WI38 (cell line): ENCODE results near the gene INTS11.
"Not testable (repeated sequence)": the region's sequence is repeated elsewhere in the genome, so short reads cannot be mapped to it uniquely, and the experiment has no call there.

ENCODE experiments used
- H3K4me3 ChIP-seq: 2 replicates; pipeline ENCODE4 v1.5.1; 2011; ENCODE audit warnings: low read depth, mild to moderate bottlenecking, control low read depth, low read length
- TF ChIP-seq, protein P1 (sequence below): IDR thresholded peaks from 2 replicates; pipeline ENCODE4 v1.5.1; 2012; ENCODE audit warnings: low read depth, mild to moderate bottlenecking, control low read depth, low read length

Gene INTS11

DNA sequence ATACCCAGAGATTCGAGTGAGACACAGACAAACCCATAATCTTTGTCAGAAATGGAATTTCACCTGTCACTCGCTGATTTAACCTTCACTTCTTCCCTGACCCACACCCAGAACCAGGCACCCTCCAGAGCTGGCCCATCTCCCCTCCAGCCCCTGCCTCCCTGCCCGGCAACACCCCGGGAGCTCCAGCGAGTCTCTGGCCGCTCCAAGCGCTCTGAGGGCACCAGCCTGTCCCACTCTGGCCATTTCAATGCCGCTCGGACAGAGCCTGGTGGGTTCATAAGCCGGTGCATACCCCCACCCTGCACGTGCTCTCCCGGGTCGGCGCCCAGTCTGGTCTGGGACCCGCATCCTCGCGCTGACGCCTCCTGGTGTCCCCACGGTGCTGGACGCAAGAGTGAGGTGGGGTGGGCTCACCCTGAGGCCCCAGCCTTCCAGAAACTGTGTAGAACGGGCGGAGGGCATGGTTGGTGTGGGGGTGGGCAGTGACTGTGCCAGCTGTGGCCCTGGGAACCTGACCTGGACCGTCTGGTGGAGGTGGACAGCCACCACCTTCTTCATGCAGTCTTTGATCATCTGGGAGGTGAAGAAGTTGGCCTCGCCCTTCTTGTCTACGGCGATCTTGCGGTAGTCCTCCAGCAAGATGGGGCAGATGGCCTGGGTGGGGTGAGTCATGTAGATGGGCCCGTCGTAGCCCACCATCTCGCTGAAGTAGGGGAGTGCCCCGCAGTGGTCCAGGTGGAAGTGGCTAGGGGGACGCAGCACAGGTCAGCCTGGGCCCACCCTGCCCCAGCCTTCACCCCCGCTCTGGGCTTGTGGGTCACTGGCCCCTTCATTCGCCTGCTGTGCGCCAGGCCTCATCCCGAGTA lies 5.4 kb downstream of the INTS11 start:
- H3K4me3 ChIP-seq = no peak overlapping the region
- TF ChIP-seq, protein P1, sequence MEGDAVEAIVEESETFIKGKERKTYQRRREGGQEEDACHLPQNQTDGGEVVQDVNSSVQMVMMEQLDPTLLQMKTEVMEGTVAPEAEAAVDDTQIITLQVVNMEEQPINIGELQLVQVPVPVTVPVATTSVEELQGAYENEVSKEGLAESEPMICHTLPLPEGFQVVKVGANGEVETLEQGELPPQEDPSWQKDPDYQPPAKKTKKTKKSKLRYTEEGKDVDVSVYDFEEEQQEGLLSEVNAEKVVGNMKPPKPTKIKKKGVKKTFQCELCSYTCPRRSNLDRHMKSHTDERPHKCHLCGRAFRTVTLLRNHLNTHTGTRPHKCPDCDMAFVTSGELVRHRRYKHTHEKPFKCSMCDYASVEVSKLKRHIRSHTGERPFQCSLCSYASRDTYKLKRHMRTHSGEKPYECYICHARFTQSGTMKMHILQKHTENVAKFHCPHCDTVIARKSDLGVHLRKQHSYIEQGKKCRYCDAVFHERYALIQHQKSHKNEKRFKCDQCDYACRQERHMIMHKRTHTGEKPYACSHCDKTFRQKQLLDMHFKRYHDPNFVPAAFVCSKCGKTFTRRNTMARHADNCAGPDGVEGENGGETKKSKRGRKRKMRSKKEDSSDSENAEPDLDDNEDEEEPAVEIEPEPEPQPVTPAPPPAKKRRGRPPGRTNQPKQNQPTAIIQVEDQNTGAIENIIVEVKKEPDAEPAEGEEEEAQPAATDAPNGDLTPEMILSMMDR = no peak

DNA sequence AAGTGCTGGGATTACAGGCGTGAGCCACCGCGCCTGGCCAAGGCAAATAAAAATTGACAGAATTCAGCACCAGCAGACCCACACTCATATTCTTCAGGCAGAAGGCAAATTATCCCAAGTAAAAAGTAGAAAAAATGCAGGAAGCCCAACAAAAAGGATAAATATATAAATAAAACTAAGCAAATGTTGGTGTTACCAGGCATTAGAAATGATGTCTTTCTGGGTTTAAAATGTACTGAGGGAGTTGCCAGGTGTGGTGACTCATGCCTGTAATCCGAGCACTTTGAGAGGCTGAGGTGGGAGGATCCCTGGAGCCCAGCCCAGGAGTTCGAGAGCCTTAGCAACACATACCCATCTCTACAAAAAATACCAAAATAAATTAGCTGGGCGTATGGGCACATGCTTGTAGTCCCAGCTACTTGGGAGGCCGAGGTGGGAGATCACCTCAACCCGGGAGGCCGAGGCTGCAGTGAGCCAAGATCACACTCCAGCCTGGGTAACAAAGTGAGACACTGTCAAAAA lies 6.3 kb downstream of the INTS11 start:
- H3K4me3 ChIP-seq = no peak overlapping the region
- TF ChIP-seq, protein P1 = no peak

GRCh38 chr1:1317420-1317819 lies 7.0 kb downstream of the INTS11 start:
- TF ChIP-seq, protein P1 = no peak
- H3K4me3 ChIP-seq = no peak overlapping the region

DNA sequence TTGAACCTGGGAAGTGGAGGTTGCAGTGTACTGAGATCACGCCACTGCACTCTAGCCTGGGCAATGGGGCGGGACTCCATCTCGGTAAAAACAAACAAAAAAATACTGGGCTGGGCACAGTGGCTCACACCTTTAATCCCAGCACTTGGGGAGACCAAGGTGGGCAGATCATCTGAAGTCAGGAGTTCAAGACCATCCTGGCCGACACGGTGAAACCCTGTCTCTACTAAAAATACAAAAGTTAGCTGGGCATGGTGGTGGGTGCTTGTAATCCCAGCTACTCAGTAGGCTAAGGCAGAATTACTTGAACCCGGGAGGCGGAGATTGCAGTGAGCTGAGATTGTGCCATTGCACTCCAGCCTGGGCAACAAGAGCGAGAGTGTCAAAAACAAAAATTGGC lies 8.3 kb downstream of the INTS11 start:
- not testable (repeated sequence) for H3K4me3 ChIP-seq

GRCh38 chr1:1315435-1315954 lies 9.0 kb downstream of the INTS11 start:
- no peak overlapping the region for H3K4me3 ChIP-seq

DNA sequence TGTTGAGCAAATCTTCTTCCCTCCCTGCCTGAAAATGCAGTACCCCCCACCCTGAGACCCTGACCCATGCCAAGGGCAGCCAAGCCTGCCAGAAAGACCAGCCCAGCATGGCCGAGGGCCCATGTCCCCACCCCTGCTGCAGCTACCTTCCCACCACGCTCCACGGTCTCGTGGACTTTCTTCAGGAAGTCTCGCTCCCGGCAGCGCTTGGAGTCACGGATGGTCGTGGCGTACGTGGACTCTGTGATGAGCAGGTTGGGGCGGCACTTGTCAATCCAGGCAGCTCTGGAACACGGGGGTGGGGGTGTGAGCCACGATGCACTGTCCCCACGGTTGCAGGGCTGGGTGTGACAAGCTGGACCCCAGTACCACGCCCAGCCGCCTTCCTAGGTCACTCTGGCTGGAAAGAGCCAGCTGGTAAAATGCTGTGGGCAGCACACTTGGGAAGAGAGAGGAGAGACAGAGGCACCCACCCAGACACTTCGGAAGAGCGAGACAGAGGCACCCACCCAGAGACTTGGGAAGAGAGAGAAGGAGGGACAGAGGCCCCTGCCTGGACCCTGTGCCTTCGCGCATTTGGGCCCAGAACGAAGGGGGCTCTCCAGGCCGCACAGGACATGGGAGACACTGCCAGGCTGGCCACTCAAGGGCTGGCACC lies 9.7 kb downstream of the INTS11 start:
- no peak overlapping the region for H3K4me3 ChIP-seq
- TF ChIP-seq, protein P1 = no peak

More at GRCh38 chr1:1315435-1315954, 9.0 kb downstream of the INTS11 start:
- TF ChIP-seq, protein P1 = no peak

GRCh38 chr1:1314237-1314586 lies 10.2 kb downstream of the INTS11 start:
- no peak overlapping the region for H3K4me3 ChIP-seq
- TF ChIP-seq, protein P1 = no peak
